Left ventricle myocardium superior (tissue), 1 donor: Measurements from ENCODE around the gene MUC20. TPM values are rescaled to one million over a fixed set of nuclear protein-coding genes. Genes with fewer than 3 reads are reported as not detected.
"Not testable (repeated sequence)": the region's sequence is repeated elsewhere in the genome, so short reads cannot be mapped to it uniquely, and the experiment has no call there.

ENCODE experiments used
- ATAC-seq: fragments of 200-7000 bp; cut with Tn5 transposase; one replicate; pipeline ENCODE4 v1.9.1; 2020; ENCODE audit warnings: mild to moderate bottlenecking, moderate library complexity
- DNase-seq: peaks from one replicate; pipeline ENCODE4 v3.0.0-alpha.2; 2020
- intact Hi-C: fragments of 100-400 bp; cut with micrococcal nuclease; formaldehyde crosslinking; loops from one replicate; pipeline ENCODE4 v1.11.0; 2022
- total RNA-seq: library from RNA; stranded (reverse); fragmentation: NEBNext Ultra II Directional; extraction: Animal tissue kit (Norgen Biotek cat#: 25700); gene quantifications from one replicate; pipeline ENCODE4 v1.2.1, GENCODE V29; 2021
- donor health status: DM: no; HTN: yes; CAD: no; lungs with severe emphysema.

The MUC20 gene
- total RNA-seq, 1 donor from 2014 or later: 3.6 TPM

DNA sequence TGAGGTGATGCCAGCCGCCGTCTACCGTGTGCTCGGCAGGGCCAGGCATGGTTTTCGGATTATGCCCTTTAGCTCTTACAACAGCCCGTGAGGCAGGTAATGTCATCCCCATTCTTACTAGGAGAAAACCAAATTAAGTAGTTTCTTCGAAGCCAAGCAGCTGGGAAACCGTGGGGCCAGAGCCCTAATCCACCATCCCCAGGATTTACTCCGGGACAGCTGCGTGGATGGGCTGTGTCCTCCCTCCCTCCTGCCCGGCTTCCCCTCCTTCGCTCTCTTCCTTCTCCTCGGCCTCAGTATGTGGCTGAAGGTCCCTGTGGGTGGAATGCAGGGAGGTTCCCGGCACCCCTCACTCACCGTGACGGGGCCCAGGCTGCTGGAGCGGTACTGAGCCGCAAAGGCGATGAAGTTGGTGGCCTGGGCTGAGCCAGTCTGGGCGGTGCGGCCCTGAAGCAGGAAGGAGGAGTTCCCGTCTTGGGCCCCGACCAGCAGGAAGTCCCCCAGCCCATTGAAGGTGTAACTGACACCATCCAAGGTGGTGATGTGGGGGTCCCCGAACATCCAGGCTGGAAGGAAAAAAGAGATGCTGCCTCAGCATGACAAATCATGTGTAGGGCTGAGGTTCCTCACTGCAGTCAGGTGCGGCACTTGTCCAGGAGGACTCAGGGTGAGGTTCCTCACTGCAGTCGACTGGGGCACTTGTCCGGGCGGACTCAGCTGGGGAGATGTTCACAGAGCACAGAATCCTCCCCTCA is 42.5 kb downstream of the MUC20 start:
- no peak for ATAC-seq
- DNase-seq: no peak
- intact Hi-C loops: no loop called here

DNA sequence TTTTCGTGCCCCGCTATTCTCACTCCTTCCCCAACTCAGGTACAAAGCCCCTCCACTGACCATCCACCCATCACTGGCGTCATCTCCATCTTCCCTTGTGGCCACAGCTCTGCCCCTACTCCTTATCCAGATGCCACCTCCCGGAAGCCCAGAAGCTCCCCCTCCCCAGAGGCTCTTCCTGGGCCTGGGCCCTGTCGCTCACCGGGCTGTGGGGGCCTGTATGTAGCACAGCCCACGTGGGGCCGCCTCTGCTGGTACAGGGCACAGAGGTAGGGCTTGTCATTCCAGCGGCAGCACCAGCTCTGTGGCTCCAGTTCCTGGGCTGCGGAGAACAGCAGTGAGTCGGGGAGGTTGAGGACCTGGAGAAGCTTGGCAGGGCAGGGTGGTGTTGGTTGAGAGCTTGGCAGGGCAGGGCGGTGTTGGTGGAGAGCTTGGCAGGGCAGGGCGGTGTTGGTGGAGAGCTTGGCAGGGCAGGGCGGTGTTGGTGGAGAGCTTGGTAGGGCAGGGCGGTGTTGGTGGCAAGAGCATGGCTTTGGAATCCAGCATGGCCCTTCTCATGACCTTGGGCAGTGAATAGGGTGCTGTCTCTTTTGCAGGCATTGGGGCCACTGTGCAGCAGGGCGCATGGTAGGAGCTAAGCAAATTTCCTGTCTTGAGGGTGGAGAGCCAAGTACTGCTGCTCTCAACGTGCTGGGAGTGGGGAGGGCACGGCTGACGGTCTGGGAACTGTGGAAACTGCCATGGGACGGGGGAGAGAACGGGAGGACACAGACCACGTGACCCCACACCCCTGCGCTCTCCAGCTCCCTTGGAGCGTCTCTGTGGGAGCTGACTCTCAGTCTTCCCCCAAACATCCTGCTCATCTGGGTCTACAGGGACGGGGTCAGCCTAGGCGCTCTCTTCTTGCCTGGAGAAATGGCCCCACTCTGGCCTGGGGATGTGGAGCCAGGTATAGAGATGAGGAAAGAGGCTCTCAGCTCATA is 43.4 kb downstream of the MUC20 start:
- ATAC-seq: no peak
- no peak for DNase-seq
- intact Hi-C loops: no loop called here

DNA sequence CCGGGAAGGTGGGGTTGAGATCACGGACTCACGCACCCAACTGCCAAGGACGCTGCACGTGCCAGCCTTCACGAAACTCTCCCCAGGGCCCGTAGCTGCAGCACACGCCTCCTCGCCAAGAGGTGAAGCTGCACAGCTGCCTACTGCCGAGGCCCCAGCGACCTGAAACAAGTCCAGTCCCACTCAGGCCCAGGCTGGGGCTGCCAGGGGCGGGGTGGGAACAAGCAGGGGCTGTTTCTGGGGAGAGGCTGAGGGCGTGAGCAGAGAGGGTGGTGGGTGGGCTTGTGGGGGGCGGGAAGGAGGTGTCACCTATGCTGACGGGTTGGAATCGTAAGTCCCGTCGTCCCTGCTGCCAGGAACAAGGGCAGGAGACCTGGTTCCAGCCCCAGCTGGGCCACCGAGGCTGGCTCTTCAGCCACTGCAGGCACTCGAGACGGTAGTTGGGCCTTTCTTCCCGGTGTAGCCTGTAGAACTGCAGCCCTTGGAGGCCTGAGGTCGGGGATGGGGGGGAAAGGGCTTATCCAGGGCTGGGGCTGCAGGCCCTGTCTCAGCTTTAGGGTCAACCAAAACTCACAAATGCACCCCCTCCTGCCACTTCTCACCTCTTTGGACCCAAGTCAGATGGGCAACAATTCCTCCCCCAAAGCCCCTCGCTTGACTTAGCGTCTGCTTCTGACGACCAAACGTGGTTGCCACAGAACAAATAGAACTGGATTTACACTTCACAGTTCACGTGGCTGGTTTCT is 44.4 kb downstream of the MUC20 start:
- DNase-seq: no peak
- ATAC-seq: no peak
- intact Hi-C loops: no loop called here

DNA sequence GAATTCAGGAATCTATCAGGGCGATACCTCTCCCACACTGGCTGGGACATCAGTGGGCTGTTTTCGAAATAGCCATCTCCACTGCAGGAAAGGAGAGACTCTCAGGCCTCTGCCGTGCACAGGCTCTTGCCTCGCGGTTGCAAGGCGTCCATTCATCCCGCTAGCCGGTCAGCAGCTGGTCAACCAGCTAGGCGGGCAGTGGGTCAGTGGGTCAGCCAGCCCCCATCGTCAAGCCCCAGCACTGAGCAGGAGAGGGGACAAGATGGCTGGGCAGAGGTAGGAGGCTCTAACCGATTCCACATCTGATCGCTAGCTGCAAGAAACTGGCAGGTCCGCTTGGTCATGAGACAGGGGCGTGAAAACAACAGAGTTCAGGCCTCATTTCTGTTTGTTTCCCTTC is 45.9 kb downstream of the MUC20 start:
- no peak for DNase-seq
- no peak for ATAC-seq
- intact Hi-C loops: no loop called here

DNA sequence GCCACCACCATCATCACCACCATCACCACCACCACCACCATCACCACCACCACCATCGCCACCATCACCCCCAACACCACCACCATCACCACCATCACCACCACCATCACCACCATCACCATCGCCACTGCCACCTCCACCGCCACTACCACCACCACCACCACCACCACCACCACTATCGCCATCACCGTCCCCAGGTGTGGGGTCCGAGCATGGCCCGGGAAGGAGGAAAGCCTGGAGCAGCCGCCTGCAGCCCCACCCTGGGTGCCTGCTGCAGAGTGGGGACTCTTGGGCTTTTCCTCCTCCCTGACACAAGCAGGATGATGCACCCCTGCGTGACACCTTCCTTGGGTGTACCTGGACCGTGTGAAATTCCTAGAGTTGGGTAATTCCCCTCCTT is 47.0 kb downstream of the MUC20 start:
- intact Hi-C loops: no loop called here
- DNase-seq (no peak), ATAC-seq (no peak)

DNA sequence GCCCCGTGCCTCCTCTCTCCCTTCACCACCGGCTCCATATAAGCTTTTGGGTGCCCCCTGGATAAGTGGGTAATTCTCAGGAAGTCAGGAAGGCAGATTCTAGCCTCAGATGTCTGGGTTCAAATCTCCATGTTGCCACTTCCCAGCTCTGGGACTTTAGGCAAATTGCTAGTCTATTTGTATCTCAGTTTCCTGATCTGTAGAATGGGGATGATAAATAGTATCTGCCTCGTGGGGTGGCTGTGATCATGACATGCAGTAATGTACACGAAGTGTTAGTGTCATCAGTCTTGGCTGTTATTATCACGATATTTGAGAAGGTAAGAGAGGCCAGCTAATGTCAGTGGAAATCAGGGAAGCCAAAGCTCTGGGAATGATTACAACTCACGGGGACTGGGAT is 47.6 kb downstream of the MUC20 start:
- intact Hi-C loops: no loop called here
- no peak for DNase-seq
- ATAC-seq: no peak

DNA sequence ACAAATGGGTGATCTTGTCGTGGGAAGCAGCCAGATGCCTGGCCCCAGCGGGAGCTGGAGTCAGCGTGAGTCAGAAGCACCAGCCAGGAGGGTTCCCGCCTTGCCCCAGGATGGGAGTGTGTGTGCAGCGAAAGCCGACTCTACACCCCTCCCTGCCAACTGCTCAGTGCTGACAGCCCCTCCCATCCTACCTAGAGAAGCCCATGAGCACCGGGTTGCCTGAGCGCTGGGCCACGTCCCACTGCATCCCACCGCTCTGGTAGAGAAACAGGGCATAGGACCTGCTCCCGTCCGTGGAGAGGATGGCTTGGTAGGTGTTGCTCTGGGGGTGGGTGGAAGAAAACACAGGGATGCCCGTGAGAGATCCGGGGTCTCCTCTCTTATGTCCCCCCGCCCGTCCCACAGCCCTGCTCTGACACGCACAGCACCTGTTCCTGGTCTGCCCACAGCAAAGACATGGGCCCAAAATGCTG is 48.1 kb downstream of the MUC20 start:
- intact Hi-C loops: no loop called here
- no peak for DNase-seq

DNA sequence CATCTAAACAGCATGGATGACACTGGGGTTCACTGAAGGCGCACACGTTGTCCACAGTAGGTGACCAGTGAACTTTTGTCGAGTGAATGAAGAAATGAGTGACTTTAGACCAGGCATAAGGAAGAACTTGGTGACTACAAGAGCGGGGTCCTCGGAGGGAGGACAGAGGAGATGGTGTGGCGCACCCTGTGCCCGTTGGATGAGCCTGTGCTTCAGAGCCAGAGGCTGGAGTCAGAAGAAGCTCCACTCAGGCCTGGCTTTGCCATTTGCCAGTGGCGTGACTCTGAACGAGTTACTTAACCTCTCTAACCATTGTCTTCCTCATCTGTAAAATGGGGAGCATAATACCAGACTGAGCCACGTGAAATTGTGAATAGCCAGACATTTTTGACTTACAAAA is 48.8 kb downstream of the MUC20 start:
- intact Hi-C loops: no loop called here
- DNase-seq (no peak), ATAC-seq (no peak)

More for the DNA sequence above, 48.1 kb downstream of the MUC20 start:
- no peak for ATAC-seq

DNA sequence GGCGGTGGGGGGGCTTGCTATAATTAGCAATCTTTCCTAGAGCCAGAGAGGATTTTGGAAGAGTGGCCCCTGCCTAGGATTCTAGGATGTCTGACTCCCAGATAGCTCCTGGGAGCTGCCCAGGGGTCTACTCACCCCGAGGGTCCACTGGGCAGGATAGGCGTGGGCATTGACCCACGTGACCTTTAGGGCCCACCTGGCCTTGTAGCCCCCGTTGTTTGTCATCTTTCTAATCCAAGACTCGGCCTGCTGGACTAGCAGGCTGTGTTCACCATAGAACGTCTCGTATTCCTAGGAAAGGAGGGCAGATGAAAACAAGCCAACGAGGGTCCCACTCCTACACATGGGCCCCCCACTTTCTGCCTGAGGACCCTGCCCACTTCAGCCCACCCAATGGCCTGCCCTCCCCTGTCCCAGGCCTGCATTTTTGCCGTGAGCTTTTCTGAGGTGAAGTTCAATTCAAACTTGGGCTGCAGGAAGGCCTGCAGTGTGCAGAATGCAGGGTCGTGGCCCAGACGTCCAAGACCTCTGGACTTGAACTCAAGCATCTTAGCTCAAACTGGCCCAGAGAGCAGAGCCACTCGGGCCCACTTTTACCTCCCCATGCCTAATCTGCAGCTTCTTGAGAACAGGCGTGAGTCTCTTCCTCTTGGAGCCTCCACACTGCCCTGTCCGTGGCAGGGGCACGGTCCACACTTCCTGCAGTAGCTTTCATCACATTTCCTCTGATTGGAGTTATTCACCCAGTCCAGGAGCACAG is 49.5 kb downstream of the MUC20 start:
- intact Hi-C loops: no loop called here
- no peak for ATAC-seq
- no peak for DNase-seq

DNA sequence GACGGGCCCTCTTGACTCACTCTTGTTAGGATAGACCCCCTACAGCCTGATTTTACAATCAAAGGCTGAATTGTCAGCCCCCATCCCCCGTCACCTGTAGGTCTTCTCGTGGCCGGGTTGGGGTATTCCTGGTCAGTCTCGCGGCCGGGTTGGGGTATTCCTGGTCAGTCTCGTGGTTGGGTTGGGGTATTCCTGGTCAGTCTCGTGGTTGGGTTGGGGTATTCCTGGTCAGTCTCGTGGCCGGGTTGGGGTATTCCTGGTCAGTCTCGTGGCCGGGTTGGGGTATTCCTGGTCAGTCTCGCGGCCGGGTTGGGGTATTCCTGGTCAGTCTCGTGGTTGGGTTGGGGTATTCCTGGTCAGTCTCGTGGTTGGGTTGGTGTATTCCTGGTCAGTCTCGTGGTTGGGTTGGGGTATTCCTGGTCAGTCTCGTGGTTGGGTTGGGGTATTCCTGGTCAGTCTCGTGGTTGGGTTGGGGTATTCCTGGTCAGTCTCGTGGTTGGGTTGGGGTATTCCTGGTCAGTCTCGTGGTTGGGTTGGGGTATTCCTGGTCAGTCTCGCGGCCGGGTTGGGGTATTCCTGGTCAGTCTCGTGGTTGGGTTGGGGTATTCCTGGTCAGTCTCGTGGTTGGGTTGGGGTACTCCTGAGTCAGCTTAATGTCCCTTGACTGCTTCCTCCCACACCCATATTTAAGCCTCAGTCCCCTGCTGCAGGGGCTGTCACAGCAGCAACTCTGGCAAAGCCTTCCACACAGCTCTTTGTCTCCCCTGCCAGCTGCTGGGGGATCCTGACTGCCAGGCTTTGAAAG is 50.3 kb downstream of the MUC20 start:
- intact Hi-C loops, DNase-seq, ATAC-seq: not testable (repeated sequence)

DNA sequence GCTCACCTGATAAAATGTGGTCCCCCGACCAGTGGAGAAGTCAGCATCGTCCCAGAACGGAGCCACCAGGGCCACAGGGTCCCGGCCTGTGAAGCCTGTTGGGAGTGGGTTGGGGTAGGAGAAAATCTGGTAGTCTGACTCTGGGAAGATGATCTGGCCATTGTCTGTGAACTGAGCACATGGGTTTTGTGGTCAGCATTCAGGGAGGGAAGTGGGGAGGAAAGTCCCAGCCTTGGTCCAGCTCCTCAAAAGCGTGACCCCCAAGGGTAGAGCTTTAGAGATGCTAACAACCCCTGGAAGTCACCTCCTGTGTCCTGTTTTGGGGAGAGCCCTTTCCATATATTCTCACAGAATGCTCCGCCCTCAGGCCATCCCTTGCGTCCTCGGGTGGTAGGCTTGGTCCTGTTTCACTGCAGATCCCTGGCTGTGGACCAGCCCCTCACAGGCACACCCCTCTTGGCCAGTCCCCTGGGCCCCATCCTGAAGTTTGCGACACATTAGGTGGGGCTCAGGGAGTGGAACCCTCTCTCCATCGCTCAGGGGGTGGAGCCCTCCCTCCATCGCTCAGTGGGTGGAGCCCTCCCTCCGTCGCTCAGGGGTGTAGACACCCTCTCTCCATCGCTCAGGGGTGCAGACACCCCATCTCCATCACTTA is 51.0 kb downstream of the MUC20 start:
- DNase-seq: no peak
- no peak for ATAC-seq
- intact Hi-C loops: no loop called here

DNA sequence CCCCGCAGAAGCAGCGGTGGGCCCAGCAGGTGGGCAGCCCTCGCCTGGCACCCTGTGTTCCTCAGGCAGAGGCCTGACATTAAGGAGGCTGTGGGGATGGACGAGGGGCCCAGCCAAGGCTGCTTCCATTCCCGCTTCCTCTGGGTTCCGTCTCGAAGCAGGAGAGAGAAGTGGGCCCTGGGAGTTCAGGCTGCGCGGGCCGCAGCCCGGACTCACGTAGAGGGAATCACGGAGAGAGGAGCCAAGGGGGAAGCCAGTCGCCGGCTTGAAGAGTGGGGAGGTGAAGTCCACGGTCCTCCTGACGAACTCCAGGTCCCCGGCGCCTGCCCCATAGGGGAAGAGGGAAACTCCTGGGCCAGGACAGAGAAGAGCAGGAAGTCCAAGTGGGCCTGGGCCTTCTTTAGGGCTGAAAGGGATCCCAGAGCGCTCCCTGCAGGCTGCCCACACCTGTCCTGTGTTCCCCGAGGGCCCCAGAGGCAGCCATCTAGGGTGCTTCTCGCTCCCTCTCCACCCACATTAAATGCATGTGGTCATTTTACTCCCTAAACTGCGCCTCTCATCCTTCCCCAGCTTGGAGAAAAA is 53.3 kb downstream of the MUC20 start:
- intact Hi-C loops: no loop called here
- DNase-seq: no peak
- ATAC-seq: no peak

DNA sequence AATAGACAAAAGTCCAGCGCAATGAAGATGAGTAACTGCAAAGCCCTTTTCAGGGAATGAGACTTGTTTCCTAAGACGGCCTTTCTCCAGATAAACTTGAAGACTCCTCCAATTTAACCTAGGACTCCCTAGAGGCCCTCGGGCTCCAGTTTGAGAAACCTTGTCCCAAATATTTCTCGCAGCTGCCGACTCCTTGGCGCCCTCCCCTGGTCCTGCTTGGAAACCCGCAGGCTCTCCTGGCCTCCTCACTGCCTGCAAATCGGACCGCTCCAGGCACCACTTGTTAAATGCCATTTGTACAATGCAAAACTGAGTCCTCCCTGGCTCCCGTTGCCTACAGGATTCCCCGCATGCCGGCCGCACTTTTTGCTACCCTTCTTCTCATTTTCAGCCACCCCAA is 54.1 kb downstream of the MUC20 start:
- DNase-seq (peak; percentile 71), ATAC-seq (peak; percentile 67)
- intact Hi-C loops: no loop called here

DNA sequence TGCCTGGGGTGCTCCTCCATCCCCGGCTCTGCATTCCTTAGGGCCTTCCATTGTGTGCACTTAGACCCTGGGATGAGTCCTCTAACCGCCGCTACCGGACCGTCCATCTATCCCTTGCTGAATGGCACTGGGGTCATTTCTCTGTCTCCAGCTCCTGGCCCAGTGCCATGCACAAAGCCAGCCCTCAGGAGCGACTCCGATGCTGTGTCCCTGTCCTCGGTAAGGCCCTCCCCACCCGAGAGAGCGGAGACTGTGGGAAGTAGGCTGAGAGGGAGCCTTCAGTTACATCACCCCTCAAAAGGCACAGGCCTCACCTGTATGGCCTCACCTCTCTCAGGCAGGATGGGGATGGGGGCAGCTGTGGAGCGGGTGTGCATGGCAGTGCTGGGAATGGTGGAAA is 57.2 kb downstream of the MUC20 start:
- ATAC-seq (no peak), DNase-seq (no peak)
- intact Hi-C loops: no loop called here

DNA sequence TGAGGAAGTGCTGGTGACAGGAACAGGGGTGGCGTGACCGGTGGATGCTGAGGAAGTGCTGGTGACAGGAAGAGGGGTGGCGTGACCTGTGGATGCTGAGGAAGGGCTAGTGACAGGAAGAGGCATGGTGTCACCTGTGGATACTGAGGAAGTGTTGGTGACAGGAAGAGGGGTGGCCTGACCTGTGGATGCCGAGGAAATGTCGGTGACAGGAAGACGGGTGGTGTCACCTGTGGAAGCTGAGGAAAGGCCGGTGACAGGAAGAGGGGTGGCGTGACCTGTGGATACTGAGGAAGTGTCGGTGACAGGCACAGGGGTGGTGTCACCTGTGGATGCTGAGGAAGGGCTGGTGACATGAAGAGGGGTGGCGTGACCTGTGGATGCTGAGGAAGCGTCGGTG is 60.5 kb downstream of the MUC20 start:
- intact Hi-C loops, ATAC-seq, DNase-seq: not testable (repeated sequence)
